Measurements from ENCODE around the gene IPCEF1. TPM values are rescaled to one million over a fixed set of nuclear protein-coding genes. Genes with fewer than 3 reads are reported as not detected.
A peak's percentile ranks its signal among the peaks of the same experiment; 100 is the strongest.
"Not testable (repeated sequence)": the region's sequence is repeated elsewhere in the genome, so short reads cannot be mapped to it uniquely, and the experiment has no call there.

IPCEF1 gene
- total RNA-seq, 2 experiments from 2014 or later: 14.2 to 16.9 TPM

DNA sequence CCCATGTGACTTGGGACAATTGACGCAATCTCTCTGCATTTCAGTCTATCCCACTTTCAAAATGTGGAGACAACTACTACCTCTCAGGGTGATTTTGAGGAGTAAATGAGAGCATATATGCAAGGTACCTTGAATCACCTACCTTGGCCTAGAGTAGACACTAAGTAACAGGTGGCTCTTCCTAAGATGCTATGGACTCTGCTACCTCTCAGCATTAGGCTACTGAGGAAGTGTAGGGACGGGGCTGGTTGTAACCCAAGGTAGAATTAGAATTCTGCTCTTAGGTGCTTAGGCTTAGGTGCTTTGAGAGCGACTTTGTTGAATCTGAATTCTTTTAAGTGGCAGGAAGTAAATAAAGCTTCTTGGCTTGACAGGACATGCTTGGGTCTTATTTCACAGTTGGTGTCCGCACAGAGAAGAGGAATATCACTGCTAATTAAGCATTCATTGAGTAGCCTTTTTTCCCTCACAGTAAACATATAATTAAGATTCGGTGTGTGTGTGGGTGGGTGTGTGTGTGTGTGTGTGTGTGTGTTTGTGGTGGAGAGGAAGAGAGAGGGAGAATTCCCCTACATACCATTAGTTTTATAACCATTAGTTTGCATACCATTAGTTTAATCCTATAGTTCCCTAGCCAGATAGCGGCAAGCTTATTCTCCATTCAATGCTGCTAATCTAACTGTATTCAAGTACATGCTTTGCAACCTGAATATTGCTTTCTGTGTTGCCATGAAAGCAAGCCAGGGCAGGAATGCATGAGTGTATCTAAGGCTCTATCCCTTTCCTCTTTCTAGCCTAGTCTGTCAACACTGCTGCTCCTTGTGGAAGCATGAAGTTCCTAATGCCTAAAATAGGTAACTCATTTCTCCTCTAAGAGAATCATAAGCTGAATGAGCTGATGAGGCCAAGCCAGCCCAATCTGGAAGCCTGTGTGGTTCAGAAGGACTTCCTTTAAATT lies 112.5 kb downstream of the IPCEF1 start:
- Mint-ChIP-seq H3K27me3 (no peaks in the 10 kb centered on the region), H3K4me3 (peak overlapping the region; percentile 91), H3K4me1 (peaks cover 71% of the 10 kb centered on the region), H3K9me3 (peaks cover 13% of the 10 kb centered on the region), H3K27ac (peak overlapping the region; percentile 98), H3K36me3 (peaks cover 44% of the 10 kb centered on the region)
- no peak for DNase-seq

DNA sequence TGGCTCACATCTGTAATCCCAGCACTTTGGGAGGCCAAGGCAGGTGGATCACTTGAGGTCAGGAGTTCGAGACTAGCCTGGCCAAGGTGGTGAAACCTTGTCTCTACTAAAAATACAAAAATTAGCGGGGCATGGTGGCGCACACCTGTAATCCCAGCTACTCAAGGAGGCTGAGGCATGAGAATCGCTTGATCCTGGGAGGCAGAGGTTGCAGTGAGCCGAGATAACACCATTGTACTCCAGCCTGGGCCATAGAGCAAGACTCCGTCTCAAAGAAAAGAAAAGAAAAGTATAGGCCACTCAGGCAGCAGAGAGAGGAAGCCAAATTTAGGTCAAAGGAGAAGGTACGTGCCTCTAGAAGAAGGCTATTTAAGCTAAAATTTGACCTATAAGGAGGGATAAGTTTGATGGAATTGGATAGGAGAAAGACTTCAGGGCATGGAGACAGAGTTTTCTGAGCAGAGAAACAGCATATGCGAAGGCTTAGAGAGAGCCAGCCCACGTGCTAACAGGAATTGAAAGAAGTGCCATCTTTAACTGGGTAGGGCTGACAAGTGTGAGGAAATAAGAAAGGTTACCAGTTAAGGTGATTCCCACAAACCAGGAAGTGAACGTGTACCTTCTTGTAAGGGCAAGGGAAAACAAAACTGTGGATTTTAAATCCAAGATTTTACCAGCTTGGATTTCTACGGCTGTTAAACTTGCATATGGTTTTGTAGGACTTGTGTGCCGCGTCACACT lies 113.8 kb downstream of the IPCEF1 start:
- Mint-ChIP-seq H3K27ac (peak overlapping the region; percentile 98), H3K27me3 (no peaks in the 10 kb centered on the region), H3K4me3 (peak overlapping the region; percentile 29), H3K9me3 (peaks cover 13% of the 10 kb centered on the region), H3K36me3 (peaks cover 44% of the 10 kb centered on the region), H3K4me1 (peaks cover 67% of the 10 kb centered on the region)
- no peak for DNase-seq

DNA sequence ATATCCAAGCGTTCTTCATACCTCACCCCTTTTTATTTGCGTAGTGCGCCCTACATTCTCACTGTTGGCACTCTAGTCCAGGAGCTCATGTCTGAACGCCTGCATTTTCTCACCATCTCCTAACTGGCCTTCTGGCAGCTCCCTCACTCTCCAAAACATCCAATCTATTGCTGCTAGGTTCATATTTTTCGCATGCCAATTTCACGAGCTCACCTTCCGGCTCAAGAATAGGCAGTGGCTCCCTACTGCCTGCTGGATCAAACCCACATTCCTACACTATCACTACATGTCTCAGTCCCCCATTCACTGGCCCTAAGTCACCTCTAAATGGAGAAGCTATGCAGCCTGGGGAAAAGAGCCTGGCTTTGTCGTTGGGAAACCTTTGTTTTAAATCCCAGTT lies 115.0 kb downstream of the IPCEF1 start:
- no peaks in the 10 kb centered on the region for H3K27me3 Mint-ChIP-seq
- peaks cover 73% of the 10 kb centered on the region for H3K4me1 Mint-ChIP-seq
- peak overlapping the region; percentile 98 for H3K27ac Mint-ChIP-seq
- peak overlapping the region; percentile 44 for H3K4me3 Mint-ChIP-seq
- no peak for DNase-seq
- peaks cover 13% of the 10 kb centered on the region for H3K9me3 Mint-ChIP-seq
- peaks cover 47% of the 10 kb centered on the region for H3K36me3 Mint-ChIP-seq

DNA sequence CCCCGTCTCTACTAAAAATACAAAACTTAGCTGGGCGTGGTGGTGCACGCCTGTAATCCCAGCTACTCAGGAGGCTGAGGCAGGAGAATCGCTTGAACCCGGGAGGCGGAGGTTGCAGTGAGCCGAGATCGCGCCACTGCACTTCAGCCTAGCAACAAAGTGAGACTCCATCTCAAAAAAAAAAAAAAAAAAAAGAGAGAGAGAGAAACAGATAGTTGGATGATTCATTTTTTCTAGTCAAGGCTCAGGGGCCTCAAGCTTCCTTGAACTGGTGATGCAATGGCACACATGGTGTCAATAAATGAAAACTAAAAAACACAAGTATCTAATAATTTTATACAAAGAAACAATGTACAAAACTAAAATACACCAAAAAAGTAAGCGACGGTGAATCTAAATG lies 115.5 kb downstream of the IPCEF1 start:
- not testable (repeated sequence) for H3K4me3 Mint-ChIP-seq, H3K27me3 Mint-ChIP-seq, DNase-seq
- H3K4me1 Mint-ChIP-seq: peaks cover 77% of the 10 kb centered on the region
- peaks cover 46% of the 10 kb centered on the region for H3K36me3 Mint-ChIP-seq
- peak overlapping the region; percentile 98 for H3K27ac Mint-ChIP-seq
- H3K9me3 Mint-ChIP-seq: peaks cover 13% of the 10 kb centered on the region

DNA sequence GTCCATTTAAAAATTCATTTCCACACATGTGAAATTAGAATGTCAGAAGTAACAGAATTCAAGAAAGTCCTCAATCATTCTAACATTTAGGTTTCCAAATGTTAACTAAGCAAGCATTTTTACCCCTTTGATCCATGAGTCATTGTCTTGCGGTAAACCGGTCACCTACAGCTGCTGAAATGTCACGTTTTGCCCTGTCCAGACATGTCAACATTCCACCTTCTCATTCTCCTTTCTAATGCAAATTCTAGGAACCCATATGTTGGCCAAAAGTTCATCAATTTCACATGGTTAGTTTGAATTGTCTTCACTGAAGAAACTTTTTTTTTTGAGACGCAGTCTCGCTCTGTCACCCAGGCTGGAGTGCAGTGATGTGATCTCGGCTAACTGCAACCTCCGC lies 117.2 kb downstream of the IPCEF1 start:
- peak; percentile 46 for DNase-seq
- peak overlapping the region; percentile 42 for H3K4me3 Mint-ChIP-seq
- H3K4me1 Mint-ChIP-seq: peaks cover 73% of the 10 kb centered on the region
- H3K27ac Mint-ChIP-seq: peak overlapping the region; percentile 81
- peaks cover 13% of the 10 kb centered on the region for H3K9me3 Mint-ChIP-seq
- H3K36me3 Mint-ChIP-seq: peaks cover 37% of the 10 kb centered on the region
- no peaks in the 10 kb centered on the region for H3K27me3 Mint-ChIP-seq

DNA sequence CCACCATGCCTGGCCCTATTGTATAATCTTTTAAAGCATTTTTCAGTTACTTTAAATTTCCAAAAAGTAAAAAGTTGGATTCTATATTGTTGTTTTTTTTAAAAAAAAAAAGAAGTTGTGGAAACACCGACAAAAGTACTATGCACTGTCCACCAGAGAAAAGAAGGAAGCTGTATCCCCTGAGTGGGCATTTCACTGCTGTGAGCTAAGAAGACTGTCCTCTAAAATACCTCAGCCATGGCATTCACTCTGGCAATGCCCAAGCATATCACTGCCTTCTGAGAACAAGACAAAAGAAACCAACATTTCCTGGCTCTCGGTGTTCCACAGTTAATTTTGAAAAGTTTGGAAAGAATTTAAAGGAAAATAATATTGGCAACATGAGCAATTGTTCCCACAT lies 117.8 kb downstream of the IPCEF1 start:
- no peaks in the 10 kb centered on the region for H3K27me3 Mint-ChIP-seq
- peaks cover 73% of the 10 kb centered on the region for H3K4me1 Mint-ChIP-seq
- H3K9me3 Mint-ChIP-seq: peaks cover 13% of the 10 kb centered on the region
- H3K27ac Mint-ChIP-seq: peak overlapping the region; percentile 81
- H3K36me3 Mint-ChIP-seq: peaks cover 36% of the 10 kb centered on the region
- no peak for DNase-seq
- H3K4me3 Mint-ChIP-seq: no peak overlapping the region

DNA sequence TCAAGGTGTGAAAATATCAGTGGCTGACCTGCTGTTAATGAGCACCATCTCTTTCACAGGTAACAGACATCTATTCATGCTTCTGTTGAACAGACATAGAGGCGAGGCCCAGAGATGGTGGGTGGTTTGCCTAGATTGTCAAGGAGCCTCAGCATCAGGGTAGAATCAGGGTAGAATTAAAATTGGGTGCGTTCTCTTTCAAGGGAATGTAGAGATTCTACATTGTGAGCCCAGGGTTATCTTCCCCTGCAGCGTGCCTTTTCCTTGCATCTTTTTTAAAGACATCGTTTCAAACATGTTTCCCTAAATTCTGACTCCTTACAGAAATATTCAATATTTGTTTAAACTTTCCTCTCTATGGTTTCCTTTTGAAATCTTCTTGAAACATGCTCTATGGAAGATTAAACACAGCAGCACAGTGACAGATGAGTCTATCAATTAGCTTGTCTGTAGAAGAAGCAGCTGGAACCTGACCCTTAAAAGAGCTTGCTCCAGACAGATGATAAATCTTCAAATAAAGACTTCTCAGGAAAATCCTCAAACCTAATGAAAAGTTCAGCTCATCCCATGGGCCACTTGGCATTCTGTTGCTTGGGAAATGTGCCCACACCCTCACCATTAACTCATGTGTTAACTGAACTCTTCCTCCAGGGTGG lies 119.8 kb downstream of the IPCEF1 start:
- Mint-ChIP-seq H3K4me3 (no peak overlapping the region), H3K4me1 (peaks cover 76% of the 10 kb centered on the region), H3K9me3 (peaks cover 4% of the 10 kb centered on the region), H3K36me3 (peaks cover 18% of the 10 kb centered on the region), H3K27ac (peak overlapping the region; percentile 4), H3K27me3 (no peaks in the 10 kb centered on the region)
- no peak for DNase-seq

DNA sequence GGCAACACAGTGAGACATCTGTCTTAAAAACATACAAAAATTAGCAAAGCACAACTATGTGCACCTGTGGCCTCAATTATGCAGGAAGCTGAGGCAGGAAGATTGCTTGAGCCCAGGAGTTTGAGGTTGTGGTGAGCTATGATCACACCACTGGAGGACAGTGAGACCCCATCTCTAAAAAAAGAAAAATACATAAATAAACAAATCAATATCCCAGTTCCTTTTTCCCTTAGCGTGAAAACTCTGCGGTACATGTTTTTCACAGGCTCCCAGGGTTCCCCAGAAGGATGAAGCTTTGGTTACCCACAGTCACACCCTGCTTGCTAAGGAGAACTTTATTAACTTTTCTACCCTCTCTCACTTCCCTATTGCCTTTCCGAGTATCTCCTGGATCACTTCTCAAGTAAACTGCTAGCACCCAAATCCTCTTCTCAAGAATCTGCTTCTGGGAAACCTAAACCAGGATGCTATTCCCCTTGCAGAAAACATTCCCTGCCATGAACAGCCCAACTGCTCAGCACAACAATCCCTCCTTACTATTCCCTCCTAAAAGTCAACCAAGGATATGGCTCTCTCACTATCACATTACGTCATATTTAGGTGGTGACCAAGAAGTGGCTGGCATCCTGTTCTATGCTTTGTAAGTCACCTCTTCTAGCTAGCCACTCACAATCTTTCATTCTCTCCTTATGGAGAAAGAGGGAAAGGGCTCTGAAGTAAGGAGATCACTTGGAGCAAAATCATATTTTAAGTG lies 122.4 kb downstream of the IPCEF1 start:
- H3K9me3 Mint-ChIP-seq: no peaks in the 10 kb centered on the region
- H3K4me3 Mint-ChIP-seq: peak overlapping the region; percentile 40
- peak overlapping the region; percentile 71 for H3K27ac Mint-ChIP-seq
- peaks cover 77% of the 10 kb centered on the region for H3K4me1 Mint-ChIP-seq
- no peaks in the 10 kb centered on the region for H3K27me3 Mint-ChIP-seq
- peaks cover 18% of the 10 kb centered on the region for H3K36me3 Mint-ChIP-seq
- DNase-seq: no peak

DNA sequence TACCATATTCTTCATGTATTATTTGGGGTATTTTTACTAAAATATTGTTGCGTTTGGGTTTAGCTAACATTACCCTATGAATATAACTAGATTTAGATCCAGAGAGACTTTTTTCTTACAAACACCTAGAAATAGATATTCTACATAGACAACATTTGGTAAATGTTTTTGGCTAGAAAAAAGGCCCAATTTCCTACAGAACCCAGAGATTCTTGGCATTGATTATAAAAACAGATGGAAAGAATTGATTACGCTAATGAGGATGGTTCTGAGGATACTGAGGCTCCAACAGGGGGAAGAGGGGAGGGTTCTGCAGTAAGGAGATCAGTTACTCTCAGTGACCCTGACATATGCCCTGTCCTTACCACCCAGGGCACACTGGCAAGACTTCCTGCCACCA lies 123.2 kb downstream of the IPCEF1 start:
- peaks cover 24% of the 10 kb centered on the region for H3K36me3 Mint-ChIP-seq
- peak overlapping the region; percentile 71 for H3K27ac Mint-ChIP-seq
- H3K9me3 Mint-ChIP-seq: no peaks in the 10 kb centered on the region
- no peaks in the 10 kb centered on the region for H3K27me3 Mint-ChIP-seq
- no peak overlapping the region for H3K4me3 Mint-ChIP-seq
- DNase-seq: no peak
- peaks cover 78% of the 10 kb centered on the region for H3K4me1 Mint-ChIP-seq

DNA sequence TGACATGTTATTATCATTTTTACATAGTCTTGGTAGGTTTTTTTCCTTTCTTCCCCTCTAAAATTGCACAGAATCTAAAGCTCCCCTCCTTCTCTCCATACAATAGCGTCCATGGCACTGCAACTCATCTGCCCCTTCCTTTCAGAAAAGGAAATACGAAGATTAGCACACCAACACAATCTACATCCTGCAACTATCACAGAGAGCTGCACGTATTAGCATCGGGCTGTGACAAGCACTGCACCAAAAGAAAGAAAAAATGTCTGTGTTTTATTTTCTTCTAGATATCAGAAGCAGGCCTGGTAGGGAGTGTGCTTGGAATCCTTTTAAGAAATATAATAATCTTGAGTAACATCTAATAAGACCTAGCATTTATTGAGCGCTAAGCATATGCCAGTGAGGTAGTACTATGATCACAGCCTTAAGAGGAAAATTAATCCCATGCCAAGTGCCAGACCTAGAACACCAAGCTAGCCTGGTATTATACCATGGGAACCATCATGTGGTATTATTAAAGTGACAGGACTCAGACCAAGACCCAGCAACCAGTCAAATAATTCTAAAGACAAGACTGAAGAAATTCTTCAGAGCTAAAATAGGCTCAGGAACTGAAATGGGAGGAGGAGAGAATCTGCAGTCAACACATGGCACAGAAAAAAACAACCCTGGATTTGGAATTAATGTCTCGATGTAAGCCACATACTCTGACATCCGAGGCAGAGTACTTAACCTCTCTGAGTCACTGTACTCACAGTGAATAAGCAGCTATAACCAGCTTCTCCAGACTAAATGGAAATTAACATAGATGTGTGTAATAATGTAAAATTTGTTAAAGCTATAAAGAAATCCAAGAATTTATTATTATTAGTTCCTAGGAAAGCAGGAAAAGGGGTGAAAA lies 124.3 kb downstream of the IPCEF1 start:
- Mint-ChIP-seq H3K36me3 (peaks cover 26% of the 10 kb centered on the region), H3K9me3 (no peaks in the 10 kb centered on the region), H3K27ac (peak overlapping the region; percentile 58), H3K4me3 (peak overlapping the region; percentile 42), H3K27me3 (no peaks in the 10 kb centered on the region), H3K4me1 (peaks cover 77% of the 10 kb centered on the region)
- no peak for DNase-seq

DNA sequence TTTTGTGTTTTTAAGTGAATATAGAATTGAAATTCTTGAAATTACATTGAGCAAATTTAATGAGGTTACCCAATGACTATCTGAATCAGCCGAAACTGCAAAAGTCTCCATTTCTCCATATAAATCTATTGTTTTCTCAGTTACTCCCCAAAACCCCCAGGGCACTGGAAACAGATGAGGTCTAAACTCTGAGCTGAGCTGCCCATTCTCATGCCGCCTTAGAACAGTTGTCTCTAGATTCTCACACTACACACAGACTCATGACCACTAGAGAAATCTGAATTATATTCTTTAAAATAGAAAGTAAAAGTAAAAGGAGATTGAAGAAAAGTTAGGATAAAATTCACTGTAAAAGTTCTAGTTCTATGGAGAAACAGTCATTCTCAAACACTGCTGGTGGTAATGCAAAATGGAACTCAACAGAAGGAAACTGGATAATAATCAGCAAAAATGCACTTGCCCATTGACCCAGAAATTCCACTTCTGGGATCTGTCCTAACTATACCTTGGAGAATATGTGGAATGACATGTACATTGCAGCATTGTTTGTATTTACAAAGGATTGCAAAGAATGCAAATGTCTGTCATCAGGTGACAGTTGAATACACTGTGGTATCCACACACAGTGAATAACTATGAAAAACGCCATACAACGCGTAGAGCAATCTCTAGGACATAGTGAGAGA lies 125.5 kb downstream of the IPCEF1 start:
- Mint-ChIP-seq H3K4me1 (peaks cover 73% of the 10 kb centered on the region), H3K27ac (peak overlapping the region; percentile 58), H3K4me3 (peak overlapping the region; percentile 42)

DNA sequence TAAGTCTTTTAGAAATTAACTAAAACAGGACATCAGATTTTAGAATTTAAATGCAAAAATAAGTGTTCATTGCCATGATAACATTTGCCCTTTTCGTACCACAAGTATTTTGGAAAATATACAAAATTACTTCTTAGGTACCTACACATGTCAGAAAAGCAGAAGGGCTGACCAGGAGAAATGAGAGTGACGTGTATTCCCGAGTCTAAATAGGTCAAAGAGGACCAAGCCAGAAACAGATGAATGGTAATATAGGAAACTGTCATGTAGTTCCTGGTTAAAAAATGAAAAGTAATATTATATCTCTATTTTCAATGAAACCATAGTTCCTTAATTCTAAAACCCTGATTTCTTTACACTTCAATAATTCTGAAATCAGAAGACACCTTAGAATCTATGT lies 126.2 kb downstream of the IPCEF1 start:
- no peak for DNase-seq
- Mint-ChIP-seq H3K4me1 (peaks cover 76% of the 10 kb centered on the region), H3K9me3 (peaks cover 4% of the 10 kb centered on the region), H3K27ac (peak overlapping the region; percentile 89), H3K4me3 (peak overlapping the region; percentile 60), H3K27me3 (no peaks in the 10 kb centered on the region), H3K36me3 (peaks cover 31% of the 10 kb centered on the region)

More for the DNA sequence above, 125.5 kb downstream of the IPCEF1 start:
- Mint-ChIP-seq H3K36me3 (peaks cover 29% of the 10 kb centered on the region), H3K9me3 (peaks cover 4% of the 10 kb centered on the region), H3K27me3 (no peaks in the 10 kb centered on the region)
- DNase-seq: no peak

DNA sequence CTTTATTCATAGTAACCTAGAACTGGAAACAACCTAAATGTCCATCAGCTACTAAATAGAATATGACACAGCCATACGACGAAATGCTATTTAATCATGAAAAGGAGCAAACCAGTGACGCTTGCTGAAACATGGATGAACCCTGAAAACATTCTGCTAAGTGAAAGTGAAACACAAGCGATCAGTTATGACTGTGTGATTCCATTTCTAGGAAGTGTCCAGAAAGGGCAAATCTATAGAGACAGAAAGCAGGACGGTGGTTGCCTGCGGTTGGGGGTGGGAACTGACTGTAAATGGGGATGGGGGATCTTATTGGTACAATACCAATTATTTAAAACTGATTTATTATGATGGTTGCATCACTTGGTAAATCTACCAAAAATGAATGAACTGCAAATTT lies 126.8 kb downstream of the IPCEF1 start:
- Mint-ChIP-seq H3K36me3 (peaks cover 33% of the 10 kb centered on the region), H3K9me3 (peaks cover 4% of the 10 kb centered on the region), H3K27me3 (no peaks in the 10 kb centered on the region), H3K4me1 (peaks cover 76% of the 10 kb centered on the region), H3K4me3 (peak overlapping the region; percentile 60), H3K27ac (peak overlapping the region; percentile 89)
- peak; percentile 66 for DNase-seq
